Hepatocyte (in vitro differentiated cells): ENCODE measurements around the gene MS4A6A. TPM values are rescaled to one million over a fixed set of nuclear protein-coding genes. Genes with fewer than 3 reads are reported as not detected.

Experiments used
- DNase-seq: peaks from one replicate; pipeline ENCODE4 v3.0.0-alpha.2; 2016; ENCODE audit warnings: low spot score
- H2AFZ ChIP-seq: fragments of 200-600 bp; sonication (generic); 2 replicates; pipeline ENCODE4 v1.6.0; 2016; ENCODE audit warnings: antibody characterized with exemption, mild to moderate bottlenecking
- H3K27ac ChIP-seq: fragments of 200-600 bp; sonication (generic); 2 replicates; pipeline ENCODE4 v1.5.1; 2016; ENCODE audit warnings: mild to moderate bottlenecking
- H3K27me3 ChIP-seq: fragments of 200-600 bp; sonication (generic); 2 replicates; pipeline ENCODE4 v1.6.1; 2016
- H3K36me3 ChIP-seq: fragments of 200-600 bp; sonication (generic); replicated peaks from 2 replicates; pipeline ENCODE4 v1.5.1; 2016; ENCODE audit warnings: low read depth; ENCODE audit not compliant: insufficient read depth
- H3K4me1 ChIP-seq: fragments of 200-600 bp; sonication (generic); 2 replicates; pipeline ENCODE4 v1.5.1; 2016; ENCODE audit warnings: mild to moderate bottlenecking, moderate library complexity; ENCODE audit not compliant: insufficient read depth
- H3K4me2 ChIP-seq: fragments of 200-600 bp; sonication (generic); 2 replicates; pipeline ENCODE4 v1.6.0; 2016
- H3K4me3 ChIP-seq: fragments of 200-600 bp; sonication (generic); 2 replicates; pipeline ENCODE4 v1.5.1; 2016; ENCODE audit warnings: mild to moderate bottlenecking
- H3K79me2 ChIP-seq: fragments of 200-600 bp; sonication (generic); 2 replicates; pipeline ENCODE4 v1.6.0; 2017; ENCODE audit warnings: mild to moderate bottlenecking
- H3K9me2 ChIP-seq: fragments of 200-600 bp; sonication (generic); replicated peaks from 2 replicates; pipeline ENCODE4 v1.6.0; 2017; ENCODE audit warnings: mild to moderate bottlenecking; ENCODE audit not compliant: insufficient read depth
- H3K9me3 ChIP-seq: fragments of 200-600 bp; sonication (generic); 2 replicates; pipeline ENCODE4 v1.5.1; 2016; ENCODE audit warnings: low read depth, mild to moderate bottlenecking
- H4K20me1 ChIP-seq: fragments of 200-600 bp; sonication (generic); 2 replicates; pipeline ENCODE4 v1.6.0; 2016; ENCODE audit warnings: mild to moderate bottlenecking; ENCODE audit not compliant: insufficient read depth, poor library complexity, severe bottlenecking
- CTCF ChIP-seq: fragments of 200-600 bp; sonication (generic); IDR thresholded peaks from 2 replicates; pipeline ENCODE4 v1.5.1; 2016; ENCODE audit warnings: antibody characterized with exemption, mild to moderate bottlenecking; ENCODE audit not compliant: poor library complexity
- EZH2 ChIP-seq: fragments of 200-600 bp; sonication (generic); IDR thresholded peaks from 2 replicates; pipeline ENCODE4 v1.6.1; 2016; ENCODE audit warnings: antibody characterized with exemption, mild to moderate bottlenecking, borderline replicate concordance
- EZH2phosphoT487 ChIP-seq: fragments of 200-600 bp; sonication (generic); IDR thresholded peaks from one replicate; pipeline ENCODE4 v1.6.1; 2018; ENCODE audit warnings: antibody characterized with exemption, mild to moderate bottlenecking, low read depth, moderate library complexity; ENCODE audit not compliant: unreplicated experiment, severe bottlenecking
- WGBS: methylation state at CpG from one replicate; pipeline ENCODE4 v1.1.6; 2016; ENCODE audit warnings: low lambda C conversion rate; ENCODE audit errors: missing lambda C conversion rate; 5-methylcytosine and 5-hydroxymethylcytosine counted together
- polyA plus RNA-seq: library from polyadenylated mRNA; unstranded; fragments of >200 nt; fragmentation: Nextera tagmentation; extraction: Ambion mirVana; gene quantifications from 2 replicates; pipeline ENCODE4 v1.2.1, GENCODE V29; 2016
- total RNA-seq: library from RNA; depleted of rRNA; stranded (reverse); fragments of >200 nt; gene quantifications from 2 replicates; pipeline ENCODE4 v1.2.3, GENCODE V29; 2014

Gene MS4A6A
- total and polyA plus RNA-seq, 2 experiments from 2014 or later, result 1.4 to 6.2 TPM

- no peak overlapping the region for H3K27ac ChIP-seq
- no peaks in the 10 kb centered on the region for H4K20me1 ChIP-seq
- H3K9me2 ChIP-seq, result no peaks in the 10 kb centered on the region
- no peaks in the 10 kb centered on the region for H3K4me1 ChIP-seq
- H3K27me3 ChIP-seq, result no peaks in the 10 kb centered on the region
- H2AFZ ChIP-seq, result no peak overlapping the region
- no peaks in the 10 kb centered on the region for H3K36me3 ChIP-seq
- no peak overlapping the region for H3K4me3 ChIP-seq
- 66% methylated on average over 1 of the region's 1 CpG for WGBS
- H3K9me3 ChIP-seq, result no peaks in the 10 kb centered on the region
- H3K79me2 ChIP-seq, result no peaks in the 10 kb centered on the region
- TF ChIP-seq EZH2, result no peak
- no peak for TF ChIP-seq EZH2phosphoT487
- TF ChIP-seq CTCF, result no peak
- DNase-seq, result no peak
- H3K4me2 ChIP-seq, result no peak overlapping the region
Observed at GRCh38 chr11:60150279-60150678, 32.6 kb downstream of the MS4A6A start.

- H3K4me3 ChIP-seq, result no peak overlapping the region
- H3K27me3 ChIP-seq, result no peaks in the 10 kb centered on the region
- H4K20me1 ChIP-seq, result no peaks in the 10 kb centered on the region
- WGBS, result 78% methylated on average over 3 of the region's 3 CpGs
- no peak for DNase-seq
- H3K4me2 ChIP-seq, result no peak overlapping the region
- no peaks in the 10 kb centered on the region for H3K36me3 ChIP-seq
- no peaks in the 10 kb centered on the region for H3K9me3 ChIP-seq
- TF ChIP-seq EZH2phosphoT487 (no peak), EZH2 (no peak), CTCF (no peak)
- no peaks in the 10 kb centered on the region for H3K4me1 ChIP-seq
- H3K79me2 ChIP-seq, result no peaks in the 10 kb centered on the region
- no peaks in the 10 kb centered on the region for H3K9me2 ChIP-seq
- H2AFZ ChIP-seq, result no peak overlapping the region
- H3K27ac ChIP-seq, result no peak overlapping the region
Observed at GRCh38 chr11:60145677-60146076, 37.2 kb downstream of the MS4A6A start.

- Histone ChIP-seq H3K9me3 (no peaks in the 10 kb centered on the region), H4K20me1 (no peaks in the 10 kb centered on the region), H3K4me1 (no peaks in the 10 kb centered on the region), H3K36me3 (no peaks in the 10 kb centered on the region), H3K9me2 (no peaks in the 10 kb centered on the region), H3K4me3 (no peak overlapping the region), H3K4me2 (no peak overlapping the region), H2AFZ (no peak overlapping the region), H3K27ac (no peak overlapping the region), H3K79me2 (no peaks in the 10 kb centered on the region), H3K27me3 (no peaks in the 10 kb centered on the region)
- DNase-seq, result no peak
- TF ChIP-seq CTCF (no peak), EZH2phosphoT487 (no peak), EZH2 (no peak)
- WGBS, result 82% methylated on average over 3 of the region's 3 CpGs
Observed at GRCh38 chr11:60143768-60144167, 39.1 kb downstream of the MS4A6A start.

- 10% methylated on average over 1 of the region's 1 CpG for WGBS
- H3K4me1 ChIP-seq, result no peaks in the 10 kb centered on the region
- H3K9me3 ChIP-seq, result no peaks in the 10 kb centered on the region
- H2AFZ ChIP-seq, result no peak overlapping the region
- no peaks in the 10 kb centered on the region for H3K79me2 ChIP-seq
- H3K4me2 ChIP-seq, result no peak overlapping the region
- no peak overlapping the region for H3K4me3 ChIP-seq
- H3K9me2 ChIP-seq, result no peaks in the 10 kb centered on the region
- no peak for DNase-seq
- no peaks in the 10 kb centered on the region for H3K36me3 ChIP-seq
- H3K27me3 ChIP-seq, result no peaks in the 10 kb centered on the region
- no peak overlapping the region for H3K27ac ChIP-seq
- H4K20me1 ChIP-seq, result no peaks in the 10 kb centered on the region
- TF ChIP-seq CTCF, result no peak
- TF ChIP-seq EZH2phosphoT487, result no peak
- TF ChIP-seq EZH2, result no peak
Observed at GRCh38 chr11:60133917-60134316, 49.0 kb downstream of the MS4A6A start.
